ENCODE measurements around the gene KLK4. TPM values are rescaled to one million over a fixed set of nuclear protein-coding genes. Genes with fewer than 3 reads are reported as not detected.
A peak's percentile ranks its signal among the peaks of the same experiment; 100 is the strongest.
"Not testable (repeated sequence)": the region's sequence is repeated elsewhere in the genome, so short reads cannot be mapped to it uniquely, and the experiment has no call there.

KLK4 gene
- total and polyA plus RNA-seq, 3 experiments from 2014 or later, result not detected

- H3K9me3 ChIP-seq (ENCODE audit: low read length), result no peaks in the 10 kb centered on the region
- ChIA-PET CTCF (no interaction called here), POLR2A (no interaction called here)
- no peaks in the 10 kb centered on the region for H3K36me3 ChIP-seq (ENCODE audit: insufficient read depth, low read length)
- H3K4me1 ChIP-seq (ENCODE audit: insufficient read depth, low read length), result no peaks in the 10 kb centered on the region
- H3K4me1 Mint-ChIP-seq, result no peaks in the 10 kb centered on the region
- H3K27ac Mint-ChIP-seq, result no peak overlapping the region
- no peak for DNase-seq
- no peaks in the 10 kb centered on the region for H3K36me3 Mint-ChIP-seq
- H3K9me3 Mint-ChIP-seq, result peaks cover 0 to 17% (median 11%) of the 10 kb centered on the region in 5 donors
- H3K4me3 ChIP-seq (ENCODE audit: low read length), result no peak overlapping the region
- no peaks in the 10 kb centered on the region for H3K27me3 ChIP-seq (ENCODE audit: insufficient read depth, low read length, poor library complexity, severe bottlenecking)
- no peak overlapping the region for H3K27ac ChIP-seq (ENCODE audit: low read depth, low read length)
- peaks cover 11 to 33% of the 10 kb centered on the region in 2 donors for H3K27me3 Mint-ChIP-seq
- no peak overlapping the region for H3K4me3 Mint-ChIP-seq
Measured at GRCh38 chr19:50897191-50897607, 14.0 kb downstream of the KLK4 start.

DNA sequence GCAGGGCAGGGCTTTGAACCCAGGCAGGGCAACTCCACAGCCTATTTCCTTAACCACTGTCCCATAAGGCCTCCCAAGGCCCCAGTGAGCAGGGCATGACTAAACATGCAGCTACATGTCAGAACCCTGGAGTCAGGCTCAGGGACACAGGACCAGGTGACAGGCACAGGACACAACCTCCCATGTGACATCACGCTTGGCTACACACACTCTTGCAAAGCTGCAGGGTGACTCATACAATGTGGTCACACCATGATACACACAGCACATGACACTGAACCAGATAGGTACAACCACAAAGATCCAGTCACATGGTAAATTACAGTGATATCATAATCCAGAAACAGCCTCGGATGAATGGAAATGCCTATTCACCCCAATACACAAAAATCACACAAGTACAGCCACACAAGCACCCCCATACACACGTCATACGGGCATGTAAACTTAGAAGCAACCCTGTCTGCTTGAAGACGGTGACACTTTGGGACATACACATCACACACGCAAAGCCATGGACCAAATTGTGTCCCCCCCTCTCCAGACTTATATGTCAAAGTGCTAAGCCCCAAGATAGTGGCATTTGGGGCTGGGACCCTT lies 14.5 kb downstream of the KLK4 start:
- ChIA-PET POLR2A (no interaction called here), CTCF (no interaction called here)
- H3K27ac ChIP-seq (ENCODE audit: low read depth, low read length), result no peak overlapping the region

GRCh38 chr19:50896089-50896590 lies 15.1 kb downstream of the KLK4 start:
- H3K27ac Mint-ChIP-seq; H3K27ac ChIP-seq (ENCODE audit: low read depth, low read length); POLR2A ChIA-PET; H3K27me3 ChIP-seq (ENCODE audit: insufficient read depth, low read length, poor library complexity, severe bottlenecking); H3K4me3 ChIP-seq (ENCODE audit: low read length); H3K4me3 Mint-ChIP-seq; H3K9me3 ChIP-seq (ENCODE audit: low read length); H3K36me3 ChIP-seq (ENCODE audit: insufficient read depth, low read length); DNase-seq; H3K4me1 Mint-ChIP-seq; H3K36me3 Mint-ChIP-seq; H3K4me1 ChIP-seq (ENCODE audit: insufficient read depth, low read length); CTCF ChIA-PET: not testable (repeated sequence)
- Mint-ChIP-seq H3K27me3 (peaks cover 11 to 38% of the 10 kb centered on the region in 2 donors), H3K9me3 (peaks cover 0 to 17% (median 11%) of the 10 kb centered on the region in 5 donors)

More for the DNA sequence above, 14.5 kb downstream of the KLK4 start:
- Histone ChIP-seq H3K36me3 (ENCODE audit: insufficient read depth, low read length) (no peaks in the 10 kb centered on the region), H3K9me3 (ENCODE audit: low read length) (no peaks in the 10 kb centered on the region), H3K4me1 (ENCODE audit: insufficient read depth, low read length) (no peaks in the 10 kb centered on the region), H3K27me3 (ENCODE audit: insufficient read depth, low read length, poor library complexity, severe bottlenecking) (no peaks in the 10 kb centered on the region), H3K4me3 (ENCODE audit: low read length) (no peak overlapping the region)
- Mint-ChIP-seq H3K4me3 (no peak overlapping the region), H3K4me1 (no peaks in the 10 kb centered on the region), H3K27me3 (peaks cover 11 to 37% of the 10 kb centered on the region in 2 donors), H3K9me3 (peaks cover 0 to 17% (median 11%) of the 10 kb centered on the region in 5 donors), H3K36me3 (no peaks in the 10 kb centered on the region), H3K27ac (no peak overlapping the region)
- no peak for DNase-seq

- H3K9me3 ChIP-seq (ENCODE audit: low read length), result no peaks in the 10 kb centered on the region
- H3K27ac Mint-ChIP-seq, result no peak overlapping the region
- peaks cover 0 to 17% (median 11%) of the 10 kb centered on the region in 5 donors for H3K9me3 Mint-ChIP-seq
- no peak for DNase-seq
- no peaks in the 10 kb centered on the region for H3K36me3 ChIP-seq (ENCODE audit: insufficient read depth, low read length)
- H3K27me3 Mint-ChIP-seq, result peaks cover 14 to 38% of the 10 kb centered on the region in 2 donors
- H3K27me3 ChIP-seq (ENCODE audit: insufficient read depth, low read length, poor library complexity, severe bottlenecking), result no peaks in the 10 kb centered on the region
- H3K36me3 Mint-ChIP-seq, result no peaks in the 10 kb centered on the region
- CTCF ChIA-PET, result interaction anchor here (0.7 kb wide), 1 partner anchor 169 kb away, joined by 3 read pairs; no protein-coding TSS in a partner anchor
- POLR2A ChIA-PET, result no interaction called here
- H3K4me1 ChIP-seq (ENCODE audit: insufficient read depth, low read length), result no peaks in the 10 kb centered on the region
- no peak overlapping the region for H3K4me3 ChIP-seq (ENCODE audit: low read length)
- H3K4me3 Mint-ChIP-seq, result no peak overlapping the region
- H3K27ac ChIP-seq (ENCODE audit: low read depth, low read length), result no peak overlapping the region
- H3K4me1 Mint-ChIP-seq, result no peaks in the 10 kb centered on the region
Measured at GRCh38 chr19:50894478-50895356, 16.5 kb downstream of the KLK4 start.

- no peak for DNase-seq
- POLR2A ChIA-PET, result no interaction called here
Measured at GRCh38 chr19:50893047-50893736, 18.0 kb downstream of the KLK4 start.

GRCh38 chr19:50891253-50891625 lies 20.0 kb downstream of the KLK4 start:
- Histone ChIP-seq H3K27ac (ENCODE audit: low read depth, low read length) (no peak overlapping the region), H3K36me3 (ENCODE audit: insufficient read depth, low read length) (no peaks in the 10 kb centered on the region), H3K9me3 (ENCODE audit: low read length) (no peaks in the 10 kb centered on the region), H3K4me1 (ENCODE audit: insufficient read depth, low read length) (no peaks in the 10 kb centered on the region), H3K27me3 (ENCODE audit: insufficient read depth, low read length, poor library complexity, severe bottlenecking) (no peaks in the 10 kb centered on the region), H3K4me3 (ENCODE audit: low read length) (no peak overlapping the region)
- Mint-ChIP-seq H3K9me3 (peaks cover 0 to 17% (median 11%) of the 10 kb centered on the region in 5 donors), H3K4me3 (no peak overlapping the region), H3K36me3 (no peaks in the 10 kb centered on the region), H3K27me3 (peaks cover 16 to 42% of the 10 kb centered on the region in 2 donors), H3K4me1 (no peaks in the 10 kb centered on the region), H3K27ac (peak overlapping the region in 1 of 8 donors; percentile 7)
- ChIA-PET CTCF (no interaction called here), POLR2A (no interaction called here)
- DNase-seq, result no peak

More at GRCh38 chr19:50893047-50893736, 18.0 kb downstream of the KLK4 start:
- peaks cover 0 to 17% (median 11%) of the 10 kb centered on the region in 5 donors for H3K9me3 Mint-ChIP-seq
- H3K36me3 Mint-ChIP-seq, result no peaks in the 10 kb centered on the region
- no peaks in the 10 kb centered on the region for H3K4me1 ChIP-seq (ENCODE audit: insufficient read depth, low read length)
- H3K36me3 ChIP-seq (ENCODE audit: insufficient read depth, low read length), result no peaks in the 10 kb centered on the region
- no peaks in the 10 kb centered on the region for H3K4me1 Mint-ChIP-seq
- no peak overlapping the region for H3K27ac Mint-ChIP-seq
- CTCF ChIA-PET, result no interaction called here
- no peak overlapping the region for H3K4me3 Mint-ChIP-seq
- peaks cover 14 to 41% of the 10 kb centered on the region in 2 donors for H3K27me3 Mint-ChIP-seq
- no peak overlapping the region for H3K4me3 ChIP-seq (ENCODE audit: low read length)
- H3K9me3 ChIP-seq (ENCODE audit: low read length), result no peaks in the 10 kb centered on the region
- no peak overlapping the region for H3K27ac ChIP-seq (ENCODE audit: low read depth, low read length)
- no peaks in the 10 kb centered on the region for H3K27me3 ChIP-seq (ENCODE audit: insufficient read depth, low read length, poor library complexity, severe bottlenecking)

DNA sequence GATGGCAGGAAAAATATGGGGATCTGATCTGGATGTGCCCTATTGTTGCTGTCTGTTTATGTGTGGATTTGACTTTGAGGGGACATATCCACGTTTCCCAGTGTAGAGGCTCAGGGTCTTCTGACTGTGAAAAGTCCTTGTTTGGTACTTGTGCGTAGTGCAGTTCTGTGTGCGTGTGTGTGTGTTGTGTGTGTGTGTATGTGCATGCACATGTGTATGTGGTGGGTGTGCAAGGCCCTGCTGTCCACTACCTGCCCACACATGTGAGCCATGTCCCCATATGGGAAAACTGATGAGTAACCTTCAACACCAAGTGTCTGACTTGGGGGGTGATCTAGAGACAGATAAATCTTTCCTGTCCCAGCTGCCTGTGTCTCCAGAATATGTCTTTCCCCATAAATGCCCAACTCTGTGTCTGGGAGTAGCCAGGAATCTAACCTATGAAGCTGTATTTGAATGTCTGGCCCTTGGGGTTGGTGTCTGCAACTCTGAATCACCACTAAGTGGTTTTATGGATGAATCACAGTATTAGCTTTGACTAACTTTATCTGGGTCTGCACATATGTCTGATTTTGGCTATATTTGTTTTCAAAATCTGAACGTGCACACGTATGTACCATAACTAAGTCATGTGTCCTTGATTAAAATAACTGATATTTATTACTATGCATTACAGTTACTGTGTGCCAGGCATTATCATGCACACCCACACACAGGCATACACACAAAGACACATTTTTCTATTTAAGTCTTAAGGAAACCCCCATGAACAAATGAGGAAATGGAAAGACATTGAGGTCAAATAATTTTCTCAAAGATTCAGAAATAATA lies 20.6 kb downstream of the KLK4 start:
- POLR2A ChIA-PET, result no interaction called here
- no peaks in the 10 kb centered on the region for H3K4me1 Mint-ChIP-seq
- no peaks in the 10 kb centered on the region for H3K36me3 ChIP-seq (ENCODE audit: insufficient read depth, low read length)
- H3K4me1 ChIP-seq (ENCODE audit: insufficient read depth, low read length), result no peaks in the 10 kb centered on the region
- DNase-seq, result no peak
- no peaks in the 10 kb centered on the region for H3K27me3 ChIP-seq (ENCODE audit: insufficient read depth, low read length, poor library complexity, severe bottlenecking)
- H3K36me3 Mint-ChIP-seq, result no peaks in the 10 kb centered on the region
- no peak overlapping the region for H3K4me3 ChIP-seq (ENCODE audit: low read length)
- H3K27ac Mint-ChIP-seq, result no peak overlapping the region
- H3K4me3 Mint-ChIP-seq, result no peak overlapping the region
- no peaks in the 10 kb centered on the region for H3K9me3 ChIP-seq (ENCODE audit: low read length)
- CTCF ChIA-PET, result no interaction called here
- H3K27me3 Mint-ChIP-seq, result peaks cover 16 to 48% of the 10 kb centered on the region in 2 donors
- peaks cover 0 to 17% (median 9%) of the 10 kb centered on the region in 5 donors for H3K9me3 Mint-ChIP-seq
- no peak overlapping the region for H3K27ac ChIP-seq (ENCODE audit: low read depth, low read length)
